PC-3 (cell line): ENCODE results near the gene GPR183.

Experiments used
- EZH2 ChIP-seq: fragments of 300-600 bp; sonication (generic); IDR thresholded peaks from one replicate; pipeline ENCODE4 v1.6.1; 2017; ENCODE audit warnings: antibody characterized with exemption, mild to moderate bottlenecking, low read length; ENCODE audit not compliant: unreplicated experiment
- TF ChIP-seq, protein P1 (sequence below): fragments of 300-600 bp; sonication (generic); conservative IDR thresholded peaks from 2 replicates; pipeline ENCODE4 v1.5.1; 2017; ENCODE audit warnings: antibody characterized with exemption, low read depth, mild to moderate bottlenecking, low read length

DNA sequence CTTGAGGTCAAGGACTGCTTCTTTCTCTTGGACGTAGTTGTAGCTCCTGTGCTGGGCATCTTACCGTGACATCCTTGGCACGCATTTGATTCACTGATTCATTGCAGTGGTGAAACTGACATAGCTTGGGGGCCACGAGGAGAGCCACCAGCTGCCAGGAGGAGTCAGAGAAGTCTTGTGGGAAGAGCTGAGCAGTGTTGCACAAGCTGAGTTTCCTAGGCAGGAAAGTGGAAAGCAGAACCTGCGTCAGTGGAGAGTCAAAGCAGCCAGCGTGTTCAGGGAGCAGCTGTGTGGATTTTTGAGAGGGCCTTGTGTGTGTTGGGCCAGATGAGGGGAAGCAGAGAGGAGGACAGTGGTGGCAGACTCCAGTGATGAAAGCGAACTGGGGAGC, 5.3 kb upstream of the GPR183 start:
- TF ChIP-seq, protein P1, sequence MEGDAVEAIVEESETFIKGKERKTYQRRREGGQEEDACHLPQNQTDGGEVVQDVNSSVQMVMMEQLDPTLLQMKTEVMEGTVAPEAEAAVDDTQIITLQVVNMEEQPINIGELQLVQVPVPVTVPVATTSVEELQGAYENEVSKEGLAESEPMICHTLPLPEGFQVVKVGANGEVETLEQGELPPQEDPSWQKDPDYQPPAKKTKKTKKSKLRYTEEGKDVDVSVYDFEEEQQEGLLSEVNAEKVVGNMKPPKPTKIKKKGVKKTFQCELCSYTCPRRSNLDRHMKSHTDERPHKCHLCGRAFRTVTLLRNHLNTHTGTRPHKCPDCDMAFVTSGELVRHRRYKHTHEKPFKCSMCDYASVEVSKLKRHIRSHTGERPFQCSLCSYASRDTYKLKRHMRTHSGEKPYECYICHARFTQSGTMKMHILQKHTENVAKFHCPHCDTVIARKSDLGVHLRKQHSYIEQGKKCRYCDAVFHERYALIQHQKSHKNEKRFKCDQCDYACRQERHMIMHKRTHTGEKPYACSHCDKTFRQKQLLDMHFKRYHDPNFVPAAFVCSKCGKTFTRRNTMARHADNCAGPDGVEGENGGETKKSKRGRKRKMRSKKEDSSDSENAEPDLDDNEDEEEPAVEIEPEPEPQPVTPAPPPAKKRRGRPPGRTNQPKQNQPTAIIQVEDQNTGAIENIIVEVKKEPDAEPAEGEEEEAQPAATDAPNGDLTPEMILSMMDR: no peak
- no peak for TF ChIP-seq EZH2
